Stomach (tissue), 9 donors: ENCODE results near the gene CDADC1. TPM values are rescaled to one million over a fixed set of nuclear protein-coding genes. Genes with fewer than 3 reads are reported as not detected.

Experiments
- DNase-seq, 2 donors: peaks; one replicate each; pipeline versions ENCODE4 v3.0.0 to v3.0.0-alpha.2; 2013 to 2019
- H3K27ac ChIP-seq, 5 donors: fragments of 200-600 bp in 4 of 5; sonication (generic) in 4 of 5; one replicate each; pipeline ENCODE4 v1.5.1; 2013 to 2019; ENCODE audit warnings: mild to moderate bottlenecking in 1 of 5, moderate library complexity in 1 of 5
- H3K27me3 ChIP-seq, 3 donors: fragments of 200-600 bp; sonication (generic); one replicate each; pipeline ENCODE4 v1.5.1; 2017 to 2019; ENCODE audit warnings: mixed run types in 1 of 3
- H3K36me3 ChIP-seq, 4 donors: fragments of 200-600 bp; sonication (generic); 1 replicate in 3 of 4; 2 replicates in 1 of 4; pipeline ENCODE4 v1.5.1; 2016 to 2019
- H3K4me1 ChIP-seq, 4 donors: fragments of 200-600 bp; sonication (generic); one replicate each; pipeline ENCODE4 v1.5.1; 2016 to 2019
- H3K4me3 ChIP-seq, 4 donors: fragments of 200-600 bp; sonication (generic) in 3 of 4; one replicate each; pipeline ENCODE4 v1.5.1; 2016 to 2019; ENCODE audit warnings: mild to moderate bottlenecking in 1 of 4
- H3K9me3 ChIP-seq, 4 donors: fragments of 200-600 bp; sonication (generic); one replicate each; pipeline ENCODE4 v1.5.1; 2016 to 2019
- EP300 ChIP-seq: sonication (generic); formaldehyde crosslinking; IDR thresholded peaks from one replicate; pipeline ENCODE4 v1.6.1; 2017; ENCODE audit warnings: antibody characterized with exemption
- POLR2A ChIP-seq, 4 donors: fragments of 450-650 bp; IDR thresholded peaks; one replicate each; pipeline ENCODE4 v1.6.1; 2016; ENCODE audit warnings: antibody characterized with exemption in 4 of 4, control low read depth in 2 of 4, mild to moderate bottlenecking in 1 of 4, moderate library complexity in 1 of 4
- POLR2AphosphoS5 ChIP-seq, 3 donors: sonication (generic); formaldehyde crosslinking; IDR thresholded peaks; one replicate each; pipeline ENCODE4 v1.6.1; 2016; ENCODE audit warnings: antibody characterized with exemption in 3 of 3
- WGBS, 5 donors: extraction: QIAGEN DNeasy Blood & Tissue Kit in 3 of 5; methylation state at CpG; one replicate each; pipeline versions ENCODE4 v1.1.5 to v1.1.7; 2013 to 2018; 5-methylcytosine and 5-hydroxymethylcytosine counted together
- intact Hi-C: fragments of 100-400 bp; cut with DNase I; formaldehyde crosslinking; loops from one replicate; pipeline ENCODE4 v1.15.1; 2023; ENCODE audit warnings: low total_unique reads
- polyA plus RNA-seq, 3 donors: library from polyadenylated mRNA; stranded (reverse); fragments of 200-250 nt; gene quantifications; one replicate each; pipeline ENCODE4 v1.2.3, GENCODE V29; 2013
- total RNA-seq, 5 donors: library from RNA; depleted of rRNA; stranded (reverse); fragments of >200 nt; gene quantifications; one replicate each; pipeline versions ENCODE4 v1.1.0 to v1.2.3, GENCODE V29; 2014 to 2016
- TF ChIP-seq, protein P1 (sequence below), 7 experiments: fragments of 450-650 bp in 4 of 7; fragments of 200-600 bp in 3 of 7; sonication (generic) in 3 of 7; IDR thresholded peaks; one replicate each; pipeline ENCODE4 v1.5.1; 2016 to 2019; ENCODE audit warnings: antibody characterized with exemption in 7 of 7, control low read depth in 2 of 7, mild to moderate bottlenecking in 1 of 7
- donor health status: healthy with polysubstance abuse.
- donor health status: Bipolar disorder and iron deficiency.
- donor health status: healthy.

CDADC1 gene
- total and polyA plus RNA-seq, 8 donors: 4.5 to 37.5 (median 14.6) TPM

GRCh38 chr13:49315756-49316482 lies 68.2 kb downstream of the CDADC1 start:
- WGBS, 5 donors: 92 to 96% (median 95%) methylated on average over 5 of the region's 5 CpGs
- no peaks in the 10 kb centered on the region for H3K27me3 ChIP-seq
- H3K36me3 ChIP-seq: peaks cover 0 to 15% (median 0%) of the 10 kb centered on the region in 4 donors
- peaks cover 12 to 40% (median 27%) of the 10 kb centered on the region in 4 donors for H3K4me1 ChIP-seq
- no peaks in the 10 kb centered on the region for H3K9me3 ChIP-seq
- H3K4me3 ChIP-seq: no peak overlapping the region
- H3K27ac ChIP-seq: no peak overlapping the region
- DNase-seq: no peak
- intact Hi-C loops: no loop called here
- TF ChIP-seq, protein P1, sequence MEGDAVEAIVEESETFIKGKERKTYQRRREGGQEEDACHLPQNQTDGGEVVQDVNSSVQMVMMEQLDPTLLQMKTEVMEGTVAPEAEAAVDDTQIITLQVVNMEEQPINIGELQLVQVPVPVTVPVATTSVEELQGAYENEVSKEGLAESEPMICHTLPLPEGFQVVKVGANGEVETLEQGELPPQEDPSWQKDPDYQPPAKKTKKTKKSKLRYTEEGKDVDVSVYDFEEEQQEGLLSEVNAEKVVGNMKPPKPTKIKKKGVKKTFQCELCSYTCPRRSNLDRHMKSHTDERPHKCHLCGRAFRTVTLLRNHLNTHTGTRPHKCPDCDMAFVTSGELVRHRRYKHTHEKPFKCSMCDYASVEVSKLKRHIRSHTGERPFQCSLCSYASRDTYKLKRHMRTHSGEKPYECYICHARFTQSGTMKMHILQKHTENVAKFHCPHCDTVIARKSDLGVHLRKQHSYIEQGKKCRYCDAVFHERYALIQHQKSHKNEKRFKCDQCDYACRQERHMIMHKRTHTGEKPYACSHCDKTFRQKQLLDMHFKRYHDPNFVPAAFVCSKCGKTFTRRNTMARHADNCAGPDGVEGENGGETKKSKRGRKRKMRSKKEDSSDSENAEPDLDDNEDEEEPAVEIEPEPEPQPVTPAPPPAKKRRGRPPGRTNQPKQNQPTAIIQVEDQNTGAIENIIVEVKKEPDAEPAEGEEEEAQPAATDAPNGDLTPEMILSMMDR (IDR thresholded peaks at IDR 0.05): no peak
- no peak for TF ChIP-seq POLR2A (IDR thresholded peaks at IDR 0.05)
- no peak for TF ChIP-seq EP300
- TF ChIP-seq POLR2AphosphoS5 (IDR thresholded peaks at IDR 0.05): no peak

- no peak for DNase-seq
- no peak overlapping the region for H3K4me3 ChIP-seq
- TF ChIP-seq POLR2A (IDR thresholded peaks at IDR 0.05): no peak
- TF ChIP-seq POLR2AphosphoS5 (IDR thresholded peaks at IDR 0.05): no peak
- TF ChIP-seq EP300: no peak
- TF ChIP-seq, protein P1 (IDR thresholded peaks at IDR 0.05): no peak
- intact Hi-C loops: no loop called here
- peaks cover 0 to 37% (median 6%) of the 10 kb centered on the region in 4 donors for H3K36me3 ChIP-seq
- H3K27ac ChIP-seq: peak overlapping the region in 3 of 5 donors; percentile 39 to 58 (median 50)
- H3K9me3 ChIP-seq: no peaks in the 10 kb centered on the region
- H3K27me3 ChIP-seq: no peaks in the 10 kb centered on the region
- peaks cover 1 to 25% (median 12%) of the 10 kb centered on the region in 4 donors for H3K4me1 ChIP-seq
Observed at GRCh38 chr13:49319551-49319950, 71.8 kb downstream of the CDADC1 start.

- intact Hi-C loops: no loop called here
- no peak overlapping the region for H3K4me3 ChIP-seq
- H3K27ac ChIP-seq: peak overlapping the region in 2 of 5 donors; percentile 18 to 50
- peaks cover 0 to 37% (median 6%) of the 10 kb centered on the region in 4 donors for H3K36me3 ChIP-seq
- H3K27me3 ChIP-seq: no peaks in the 10 kb centered on the region
- H3K4me1 ChIP-seq: peaks cover 0 to 21% (median 9%) of the 10 kb centered on the region in 4 donors
- no peaks in the 10 kb centered on the region for H3K9me3 ChIP-seq
- TF ChIP-seq, protein P1 (IDR thresholded peaks at IDR 0.05): no peak
- TF ChIP-seq POLR2A (IDR thresholded peaks at IDR 0.05): no peak
- no peak for TF ChIP-seq POLR2AphosphoS5 (IDR thresholded peaks at IDR 0.05)
- no peak for TF ChIP-seq EP300
- WGBS, 5 donors: 77 to 87% (median 80%) methylated on average over 2 of the region's 2 CpGs
- DNase-seq: no peak
Observed at GRCh38 chr13:49319951-49320350, 72.2 kb downstream of the CDADC1 start.

GRCh38 chr13:49320975-49321374 lies 73.2 kb downstream of the CDADC1 start:
- intact Hi-C loops: no loop called here
- peak overlapping the region in 2 of 5 donors; percentile 3 to 37 for H3K27ac ChIP-seq
- WGBS, 5 donors: 68 to 83% (median 75%) methylated on average over 2 of the region's 2 CpGs
- peaks cover 0 to 18% (median 7%) of the 10 kb centered on the region in 4 donors for H3K4me1 ChIP-seq
- no peak overlapping the region for H3K4me3 ChIP-seq
- H3K27me3 ChIP-seq: no peaks in the 10 kb centered on the region
- DNase-seq: no peak
- no peak for TF ChIP-seq EP300
- TF ChIP-seq, protein P1 (IDR thresholded peaks at IDR 0.05): no peak
- no peak for TF ChIP-seq POLR2A (IDR thresholded peaks at IDR 0.05)
- TF ChIP-seq POLR2AphosphoS5 (IDR thresholded peaks at IDR 0.05): no peak
- no peaks in the 10 kb centered on the region for H3K9me3 ChIP-seq
- peaks cover 0 to 37% (median 6%) of the 10 kb centered on the region in 4 donors for H3K36me3 ChIP-seq
